ENCODE measurements around the gene SHISA4.

- TF ChIP-seq CTCF (tag by site-specific recombination; IDR thresholded peaks at IDR 0.05) (no peak), GLI2 (tag by site-specific recombination; IDR thresholded peaks at IDR 0.05; ENCODE audit: borderline replicate concordance, low read depth) (no peak), ZNF416 (tag by site-specific recombination; IDR thresholded peaks at IDR 0.05) (no peak), ZNF148 (tag by site-specific recombination; IDR thresholded peaks at IDR 0.05; ENCODE audit: borderline replicate concordance) (no peak), ZFP41 (tag by site-specific recombination; IDR thresholded peaks at IDR 0.05; ENCODE audit: borderline replicate concordance) (no peak), BCL11B (tag by site-specific recombination; IDR thresholded peaks at IDR 0.05; ENCODE audit: low read depth) (no peak), ZNF518A (tag by site-specific recombination; conservative IDR thresholded peaks at IDR 0.05; ENCODE audit: low read depth) (no peak), ZNF121 (tag by site-specific recombination; IDR thresholded peaks at IDR 0.05) (no peak), ZBTB21 (tag by site-specific recombination; IDR thresholded peaks at IDR 0.05) (no peak), ZNF785 (tag by site-specific recombination; IDR thresholded peaks at IDR 0.05) (no peak), YY1 (tag by site-specific recombination; IDR thresholded peaks at IDR 0.05) (no peak), ZNF707 (tag by site-specific recombination; IDR thresholded peaks at IDR 0.05) (no peak)
Measured at GRCh38 chr1:201912832-201913231, 24.1 kb downstream of the SHISA4 start.

Data from HEK293 (cell line).